GM12892 (cell line): ENCODE measurements around the gene ZNF628.

Experiments
- POLR2A ChIP-seq: IDR thresholded peaks from 2 replicates; pipeline ENCODE4 v1.6.1; 2011; ENCODE audit warnings: low read depth, low read length, control low read depth
- POLR2AphosphoS5 ChIP-seq: IDR thresholded peaks from 2 replicates; pipeline ENCODE4 v1.6.1; 2011; ENCODE audit warnings: low read depth, low read length, control low read depth
- TAF1 ChIP-seq: IDR thresholded peaks from 2 replicates; pipeline ENCODE4 v1.6.1; 2011; ENCODE audit warnings: low read depth, mild to moderate bottlenecking, control low read depth, low read length, borderline replicate concordance

DNA sequence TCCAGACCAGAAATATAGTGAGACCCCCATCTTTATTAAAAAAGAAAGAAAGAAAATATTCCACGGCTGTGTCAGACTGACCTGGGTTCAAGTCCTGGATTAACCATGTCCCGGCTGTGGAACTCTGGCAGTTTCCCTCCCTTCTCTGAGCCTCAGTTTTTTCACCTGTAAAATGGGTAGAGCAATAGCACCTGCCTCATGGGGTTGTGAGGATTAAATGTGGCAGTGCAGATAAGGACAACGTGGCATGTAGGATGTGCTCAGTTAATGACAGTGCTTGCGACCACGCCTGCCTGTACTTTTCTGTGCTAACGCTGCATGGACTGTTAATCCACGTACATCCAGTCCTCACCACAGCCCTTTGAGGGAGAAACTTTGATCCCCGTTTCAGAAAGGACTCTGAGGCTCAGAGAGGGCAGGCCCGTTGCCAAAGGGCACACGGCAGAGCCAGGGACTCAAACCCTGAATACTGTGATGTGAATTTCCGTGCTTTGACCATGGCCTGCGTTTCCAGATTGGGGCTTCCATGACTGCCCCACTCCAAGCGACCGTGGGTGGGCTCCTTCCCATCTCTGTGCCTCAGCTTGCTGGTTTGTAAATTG is 44.4 kb downstream of the ZNF628 start:
- TF ChIP-seq POLR2AphosphoS5: no peak
- TF ChIP-seq POLR2A: no peak
- no peak for TF ChIP-seq TAF1
